PFSK-1 (cell line): ENCODE measurements around the gene BRI3BP.

Experiments
- FOXP2 ChIP-seq: optimal IDR thresholded peaks from 2 replicates; pipeline ENCODE3; 2011; ENCODE audit warnings: borderline replicate concordance, control low read depth, inconsistent platforms; ENCODE audit not compliant: insufficient read depth; ENCODE audit errors: extremely low read length, extremely low read depth
- POLR2AphosphoS5 ChIP-seq: IDR thresholded peaks from 2 replicates; pipeline ENCODE4 v1.6.1; 2012; ENCODE audit warnings: low read depth, mild to moderate bottlenecking, control low read depth, low read length, moderate library complexity
- SIN3A ChIP-seq: IDR thresholded peaks from 2 replicates; pipeline ENCODE4 v1.6.1; 2012; ENCODE audit warnings: mild to moderate bottlenecking, low read length, moderate library complexity, borderline replicate concordance; ENCODE audit not compliant: insufficient read depth
- TAF1 ChIP-seq: IDR thresholded peaks from 2 replicates; pipeline ENCODE4 v1.6.1; 2012; ENCODE audit warnings: low read length, control low read depth, borderline replicate concordance; ENCODE audit not compliant: insufficient read depth
- TF ChIP-seq, protein P1 (sequence below), 2 experiments: IDR thresholded peaks; 2 replicates each; pipeline versions ENCODE4 v1.6.1 to v1.8.0; 2011 to 2012; ENCODE audit warnings: low read depth in 2 of 2, low read length in 2 of 2, control low read depth in 1 of 2, inconsistent platforms in 1 of 2, mild to moderate bottlenecking in 1 of 2, moderate library complexity in 1 of 2; ENCODE audit not compliant: insufficient read depth in 1 of 2

The BRI3BP gene

DNA sequence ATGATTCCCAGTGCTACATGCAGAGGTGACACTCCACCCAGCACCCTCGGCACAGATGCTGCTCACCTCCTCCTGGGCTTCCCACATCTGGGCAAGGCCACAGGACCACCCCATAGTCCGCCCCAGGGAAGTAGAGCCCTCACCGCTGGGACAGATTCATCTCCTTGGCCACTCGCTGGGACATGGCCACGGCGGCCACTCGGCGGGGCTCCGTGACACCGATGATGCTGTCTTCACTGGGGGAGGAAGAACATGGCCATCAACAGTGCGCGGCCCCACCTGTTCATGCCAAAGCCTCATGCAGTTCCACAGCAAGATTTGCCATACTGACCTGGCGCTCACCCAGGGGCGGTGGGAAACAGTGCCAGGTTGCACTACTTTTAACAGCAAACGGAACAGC lies 18.2 kb upstream of the BRI3BP start:
- TF ChIP-seq FOXP2 (no peak), SIN3A (no peak), POLR2AphosphoS5 (no peak), TAF1 (no peak)
- TF ChIP-seq, protein P1, sequence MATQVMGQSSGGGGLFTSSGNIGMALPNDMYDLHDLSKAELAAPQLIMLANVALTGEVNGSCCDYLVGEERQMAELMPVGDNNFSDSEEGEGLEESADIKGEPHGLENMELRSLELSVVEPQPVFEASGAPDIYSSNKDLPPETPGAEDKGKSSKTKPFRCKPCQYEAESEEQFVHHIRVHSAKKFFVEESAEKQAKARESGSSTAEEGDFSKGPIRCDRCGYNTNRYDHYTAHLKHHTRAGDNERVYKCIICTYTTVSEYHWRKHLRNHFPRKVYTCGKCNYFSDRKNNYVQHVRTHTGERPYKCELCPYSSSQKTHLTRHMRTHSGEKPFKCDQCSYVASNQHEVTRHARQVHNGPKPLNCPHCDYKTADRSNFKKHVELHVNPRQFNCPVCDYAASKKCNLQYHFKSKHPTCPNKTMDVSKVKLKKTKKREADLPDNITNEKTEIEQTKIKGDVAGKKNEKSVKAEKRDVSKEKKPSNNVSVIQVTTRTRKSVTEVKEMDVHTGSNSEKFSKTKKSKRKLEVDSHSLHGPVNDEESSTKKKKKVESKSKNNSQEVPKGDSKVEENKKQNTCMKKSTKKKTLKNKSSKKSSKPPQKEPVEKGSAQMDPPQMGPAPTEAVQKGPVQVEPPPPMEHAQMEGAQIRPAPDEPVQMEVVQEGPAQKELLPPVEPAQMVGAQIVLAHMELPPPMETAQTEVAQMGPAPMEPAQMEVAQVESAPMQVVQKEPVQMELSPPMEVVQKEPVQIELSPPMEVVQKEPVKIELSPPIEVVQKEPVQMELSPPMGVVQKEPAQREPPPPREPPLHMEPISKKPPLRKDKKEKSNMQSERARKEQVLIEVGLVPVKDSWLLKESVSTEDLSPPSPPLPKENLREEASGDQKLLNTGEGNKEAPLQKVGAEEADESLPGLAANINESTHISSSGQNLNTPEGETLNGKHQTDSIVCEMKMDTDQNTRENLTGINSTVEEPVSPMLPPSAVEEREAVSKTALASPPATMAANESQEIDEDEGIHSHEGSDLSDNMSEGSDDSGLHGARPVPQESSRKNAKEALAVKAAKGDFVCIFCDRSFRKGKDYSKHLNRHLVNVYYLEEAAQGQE (IDR thresholded peaks at IDR 0.05; ENCODE audit: insufficient read depth in 1 of 2, low read depth in 2 of 2, low read length in 2 of 2): no peak

DNA sequence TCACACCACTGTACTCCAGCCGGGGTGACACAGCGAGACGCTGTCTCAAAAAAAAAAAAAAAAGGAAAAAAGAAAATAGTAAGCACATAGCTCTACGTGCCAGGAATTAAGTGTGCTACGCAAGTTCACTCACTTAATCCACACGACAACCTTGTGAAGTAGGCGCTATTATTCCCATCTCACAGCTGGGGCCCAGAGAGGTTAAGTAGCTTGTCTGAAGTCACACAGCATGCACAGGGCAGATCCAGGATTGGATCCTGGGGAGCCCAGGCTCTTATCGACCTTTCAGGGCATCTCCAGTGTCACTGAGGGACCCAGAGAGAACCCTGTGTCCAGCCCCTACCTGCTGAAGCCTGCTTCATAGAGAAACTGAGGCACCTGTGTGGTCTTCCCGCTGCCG lies 16.4 kb upstream of the BRI3BP start:
- TF ChIP-seq FOXP2: no peak
- TF ChIP-seq POLR2AphosphoS5: no peak
- TF ChIP-seq TAF1: no peak
- no peak for TF ChIP-seq SIN3A
- TF ChIP-seq, protein P1 (IDR thresholded peaks at IDR 0.05; ENCODE audit: insufficient read depth in 1 of 2, low read depth in 2 of 2, low read length in 2 of 2): no peak

DNA sequence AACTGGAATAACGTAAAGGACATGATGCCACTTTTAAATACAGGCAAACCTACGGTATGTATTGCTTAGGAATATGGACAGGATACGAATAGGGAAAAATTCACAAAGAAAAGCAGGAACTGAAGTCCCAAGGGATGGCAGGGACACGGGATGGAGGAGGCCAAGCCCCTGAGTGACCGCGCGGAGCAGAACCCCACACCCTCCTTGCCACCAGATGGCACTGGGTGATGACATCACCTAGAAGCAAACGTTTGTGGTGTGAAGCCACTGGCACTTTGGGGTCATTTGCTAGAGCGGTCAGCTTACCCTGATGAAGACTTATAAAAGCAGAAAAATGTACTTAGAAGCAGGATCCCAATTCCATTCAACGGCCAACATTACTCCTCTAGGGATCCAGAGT lies 13.9 kb upstream of the BRI3BP start:
- TF ChIP-seq TAF1 (no peak), FOXP2 (no peak), POLR2AphosphoS5 (no peak), SIN3A (no peak)
- TF ChIP-seq, protein P1 (IDR thresholded peaks at IDR 0.05; ENCODE audit: insufficient read depth in 1 of 2, low read depth in 2 of 2, low read length in 2 of 2): no peak

DNA sequence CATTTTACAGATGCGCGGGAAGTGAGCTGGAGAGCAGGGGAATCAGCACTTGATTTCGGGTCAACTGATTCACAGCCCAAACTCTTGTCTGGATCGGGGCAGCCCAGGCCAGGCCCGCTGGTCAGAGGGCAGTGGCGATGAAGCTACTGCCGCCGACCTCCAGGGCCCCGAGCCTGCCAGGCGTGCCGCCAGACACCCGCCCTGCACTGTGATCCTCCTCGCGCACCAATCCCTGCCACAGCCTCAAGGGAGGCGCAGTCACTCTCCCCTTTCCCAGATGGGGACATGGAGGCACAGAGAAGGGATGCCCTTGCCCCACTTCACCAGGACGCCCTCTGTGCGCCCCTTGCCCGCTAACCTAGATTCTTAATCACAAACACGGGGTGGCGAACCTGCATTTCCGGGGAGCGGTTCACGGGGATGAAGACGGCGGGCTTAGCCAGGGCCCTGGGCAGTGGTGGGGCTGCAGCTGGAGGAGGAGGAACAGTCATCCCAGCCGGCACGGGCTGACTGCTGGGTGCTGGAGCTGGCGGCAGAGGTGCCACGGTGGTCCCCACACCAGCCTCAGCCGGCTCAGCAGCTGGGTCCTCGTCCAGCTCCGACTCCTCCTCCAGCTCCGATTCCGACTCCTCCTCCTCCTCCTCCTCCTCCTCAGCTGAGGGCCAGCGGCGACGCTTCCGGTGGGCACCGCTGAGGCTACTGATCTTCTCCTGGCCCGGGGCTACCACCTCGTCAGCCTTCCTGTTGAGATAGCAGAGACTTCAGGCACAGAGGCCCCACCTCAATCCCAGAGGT lies 13.2 kb upstream of the BRI3BP start:
- no peak for TF ChIP-seq SIN3A
- TF ChIP-seq FOXP2: no peak
- TF ChIP-seq TAF1: no peak
- no peak for TF ChIP-seq POLR2AphosphoS5
- TF ChIP-seq, protein P1 (IDR thresholded peaks at IDR 0.05; ENCODE audit: insufficient read depth in 1 of 2, low read depth in 2 of 2, low read length in 2 of 2): no peak

DNA sequence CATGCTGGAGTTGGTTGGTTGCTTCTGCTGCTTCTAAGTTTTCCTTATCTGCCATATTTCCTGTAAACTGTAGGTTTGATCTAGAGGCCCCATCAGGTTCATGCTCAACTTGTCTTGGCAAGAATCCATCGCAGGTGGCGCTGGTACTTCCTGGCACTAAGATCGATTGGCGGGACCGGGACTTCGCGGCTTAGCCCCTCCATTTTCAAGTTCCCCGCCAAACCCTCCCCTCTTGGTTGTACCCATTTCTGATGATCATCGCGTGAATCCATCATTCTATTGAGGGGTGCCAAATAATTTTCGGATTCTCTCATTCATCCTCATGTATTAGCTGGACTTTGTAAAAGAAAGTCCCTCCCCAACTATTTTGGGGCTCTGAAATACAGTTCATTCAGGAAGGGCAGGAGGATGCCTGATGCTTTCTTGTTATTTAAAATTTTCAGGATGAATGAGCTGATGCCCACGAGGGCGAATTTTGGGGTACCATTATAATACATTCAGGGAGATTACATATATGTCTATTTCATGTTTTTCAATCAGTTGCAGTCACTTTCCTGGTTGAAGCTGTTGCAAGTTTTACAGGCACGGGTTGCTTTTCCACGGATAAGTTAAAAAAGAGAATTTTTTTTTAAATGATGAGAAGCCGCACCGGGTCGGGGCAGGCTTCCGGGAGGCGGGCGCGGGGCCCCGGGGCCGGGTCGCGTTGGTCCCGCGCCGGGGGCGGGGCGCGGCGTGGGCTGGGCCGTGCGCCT lies 395 bp upstream of the BRI3BP start:
- TF ChIP-seq SIN3A: no peak
- no peak for TF ChIP-seq POLR2AphosphoS5
- TF ChIP-seq TAF1: no peak
- no peak for TF ChIP-seq FOXP2
